HG03196 (cell line): ENCODE measurements around the gene SPTB.

Experiments
- ATAC-seq: cut with Tn5 transposase; IDR thresholded peaks from one replicate; pipeline ENCODE4 v1.9.1; 2021; ENCODE audit not compliant: unreplicated experiment

SPTB gene

DNA sequence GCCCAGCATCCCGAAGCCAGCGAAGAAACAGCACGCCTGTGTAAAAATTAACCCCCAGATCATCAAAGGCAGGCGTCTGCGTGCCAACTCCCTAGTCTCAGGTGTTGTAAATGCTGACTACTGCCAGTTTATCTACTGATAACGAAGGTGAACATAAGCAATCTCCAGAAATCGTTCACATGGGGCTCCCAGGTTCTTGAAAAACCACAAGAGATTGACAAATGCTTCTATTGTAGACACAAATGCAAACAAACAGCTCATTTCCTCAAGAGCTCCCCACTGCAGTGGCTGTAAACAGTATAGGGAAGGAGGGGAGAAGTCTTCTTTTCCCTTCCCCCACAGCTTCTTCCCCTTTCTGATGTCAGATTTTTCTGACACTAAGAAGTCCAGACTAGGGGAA lies 180.8 kb downstream of the SPTB start:
- ATAC-seq, result no peak

DNA sequence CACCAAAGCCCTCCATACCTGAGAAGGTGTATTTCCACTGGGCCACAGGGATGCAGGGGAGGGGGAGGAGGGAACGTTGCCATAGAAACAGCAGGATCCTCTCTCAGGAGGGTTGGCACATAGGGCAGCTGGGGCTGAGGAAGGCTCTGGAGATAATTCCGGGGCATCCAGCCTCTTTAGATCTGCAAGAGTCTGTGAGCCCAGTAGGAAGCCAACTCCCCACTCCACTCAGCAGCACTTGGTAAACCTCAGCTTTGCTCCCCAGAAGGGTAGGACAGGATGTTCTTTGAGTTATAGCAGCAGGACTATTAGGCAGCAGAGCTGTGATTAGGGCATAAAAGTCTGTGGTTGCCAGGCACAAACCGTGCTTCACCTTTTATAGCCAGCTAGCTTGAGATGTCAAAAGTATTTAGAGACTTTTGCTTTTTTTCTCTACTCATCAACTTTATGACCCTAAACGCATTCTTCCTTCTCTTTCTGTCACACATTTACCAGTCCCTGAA lies 183.3 kb downstream of the SPTB start:
- ATAC-seq, result no peak
